ENCODE results near the gene F11R.
"Not testable (repeated sequence)": the region's sequence is repeated elsewhere in the genome, so short reads cannot be mapped to it uniquely, and the experiment has no call there.

F11R gene

DNA sequence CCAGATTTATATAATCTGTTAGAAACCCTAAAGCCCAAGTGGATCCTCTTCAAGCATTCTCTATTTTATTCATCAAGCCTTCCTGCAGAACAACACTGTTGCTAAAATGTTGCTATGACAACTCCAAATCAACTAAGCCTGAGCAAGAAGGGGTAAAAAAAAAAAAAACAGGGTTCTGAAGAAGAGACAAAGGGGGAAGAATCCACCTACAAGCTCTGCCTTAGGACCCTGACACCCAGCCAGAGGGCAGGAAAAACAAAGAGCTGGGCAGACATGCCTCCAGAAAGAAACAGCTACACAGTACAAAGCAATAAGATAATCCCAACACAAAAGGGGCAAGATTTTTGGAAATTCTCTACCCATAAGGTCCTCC is 23.6 kb upstream of the F11R start:
- DNase-seq (ENCODE audit: low spot score): peak; percentile 65

DNA sequence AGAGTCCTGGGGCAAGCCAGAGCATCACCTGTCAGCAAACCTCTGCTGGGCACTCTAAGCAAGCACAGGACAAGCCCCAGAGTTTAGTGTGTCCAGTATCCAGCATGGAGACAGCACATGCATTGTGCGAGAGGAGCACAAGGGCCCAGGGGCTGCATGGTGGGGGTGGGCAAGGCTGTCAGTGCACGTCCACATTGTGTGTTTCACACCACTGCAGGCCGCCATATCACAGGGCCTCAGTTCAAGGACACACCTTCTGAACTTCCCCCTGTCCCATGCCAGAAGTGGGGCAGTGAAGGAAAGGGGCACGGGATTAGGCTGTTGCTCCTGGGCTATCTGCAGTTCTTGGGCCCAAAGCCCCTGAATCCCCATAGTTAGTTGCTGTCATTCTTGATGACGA is 18.6 kb upstream of the F11R start:
- DNase-seq (ENCODE audit: low spot score): no peak

DNA sequence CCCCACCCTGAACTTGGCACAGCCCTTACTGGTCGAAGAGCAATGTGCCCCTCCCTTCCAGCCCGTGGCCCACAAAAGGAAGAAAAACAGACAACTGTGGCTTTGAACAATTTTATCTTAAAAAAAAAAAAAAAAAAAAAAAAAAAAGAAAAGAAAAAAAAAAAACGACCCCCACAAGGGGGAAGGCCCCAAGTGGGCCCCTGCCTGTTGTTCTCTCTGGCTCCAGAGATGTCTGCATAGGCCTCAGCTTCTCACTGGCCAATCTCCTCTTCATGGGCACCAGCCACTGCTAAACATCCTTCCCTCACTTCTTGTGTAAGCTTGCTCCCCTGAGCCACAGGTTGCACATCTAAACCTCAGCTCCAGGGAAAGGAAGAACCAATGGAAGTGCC is 18.2 kb upstream of the F11R start:
- no peak for DNase-seq (ENCODE audit: low spot score)

GRCh38 chr1:161038523-161039153 is 17.7 kb upstream of the F11R start, which contains the start of gene TSTD1:
Gene TSTD1 (minus strand): TSS chr1:161038964. CDS start chr1:161038889, 75 bp downstream.
- DNase-seq (ENCODE audit: low spot score): peak; percentile 84

- no peak for DNase-seq (ENCODE audit: low spot score)
Observed at GRCh38 chr1:161037661-161038522, 16.9 kb upstream of the F11R start.

DNA sequence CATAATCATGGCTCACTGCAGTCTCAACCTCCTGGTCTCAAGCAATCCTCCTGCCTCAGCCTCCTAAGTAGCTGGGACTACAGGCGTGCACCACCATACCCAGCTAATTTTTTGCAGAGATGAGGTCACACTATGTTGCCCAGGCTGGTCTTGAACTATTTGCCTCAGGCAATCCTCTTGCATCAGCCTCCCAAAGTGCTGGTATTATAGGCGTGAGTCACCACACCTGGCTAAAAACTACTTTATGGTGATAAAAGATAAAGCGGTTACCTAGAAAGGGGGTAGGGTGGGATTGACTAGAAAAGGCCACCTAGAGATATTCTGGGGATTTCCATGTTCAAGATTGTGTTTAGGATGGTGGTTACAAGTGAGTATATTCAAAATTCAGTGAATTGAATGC is 12.8 kb upstream of the F11R start:
- peak; percentile 45 for DNase-seq (ENCODE audit: low spot score)

DNA sequence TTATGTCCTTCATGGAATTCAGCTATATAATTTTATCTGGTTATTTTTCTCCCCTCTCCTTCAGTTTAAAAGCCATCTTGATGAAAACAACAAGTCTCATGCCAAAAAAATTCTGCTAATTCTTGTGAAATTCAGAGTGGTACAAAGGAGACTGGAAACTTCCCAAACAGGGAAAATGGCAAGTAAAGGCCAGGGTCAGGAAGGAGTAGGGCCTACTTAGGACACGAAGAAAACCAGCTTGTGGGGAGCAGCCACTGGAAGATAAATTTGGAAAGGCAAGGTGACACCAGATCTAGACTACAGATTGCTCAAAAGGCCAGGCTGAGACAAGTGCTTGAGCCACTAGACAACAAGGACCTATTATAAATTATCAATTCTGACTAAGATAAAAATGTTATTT is 11.5 kb upstream of the F11R start:
- DNase-seq (ENCODE audit: low spot score): no peak

DNA sequence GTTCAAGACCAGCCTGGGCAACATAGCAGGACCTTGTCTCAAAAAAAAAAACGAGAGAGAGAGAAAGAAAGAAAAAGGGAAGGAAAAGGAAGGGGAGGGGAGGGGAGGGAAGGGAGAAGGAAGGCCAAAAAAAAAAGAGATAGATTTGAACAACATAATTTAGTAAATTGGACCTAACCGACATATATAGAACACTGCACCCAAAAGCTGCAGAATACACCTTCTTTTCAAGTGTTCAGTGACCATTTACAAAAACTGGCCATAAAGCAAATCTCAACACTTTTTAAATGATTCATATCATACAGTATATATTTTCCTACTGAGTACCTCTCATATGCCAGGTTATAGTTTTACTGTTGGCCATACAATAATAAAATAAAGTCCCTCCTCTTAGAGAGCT is 10.9 kb upstream of the F11R start:
- DNase-seq (ENCODE audit: low spot score): no peak

- DNase-seq (ENCODE audit: low spot score): not testable (repeated sequence)
Observed at GRCh38 chr1:161029466-161029865, 8.5 kb upstream of the F11R start.

DNA sequence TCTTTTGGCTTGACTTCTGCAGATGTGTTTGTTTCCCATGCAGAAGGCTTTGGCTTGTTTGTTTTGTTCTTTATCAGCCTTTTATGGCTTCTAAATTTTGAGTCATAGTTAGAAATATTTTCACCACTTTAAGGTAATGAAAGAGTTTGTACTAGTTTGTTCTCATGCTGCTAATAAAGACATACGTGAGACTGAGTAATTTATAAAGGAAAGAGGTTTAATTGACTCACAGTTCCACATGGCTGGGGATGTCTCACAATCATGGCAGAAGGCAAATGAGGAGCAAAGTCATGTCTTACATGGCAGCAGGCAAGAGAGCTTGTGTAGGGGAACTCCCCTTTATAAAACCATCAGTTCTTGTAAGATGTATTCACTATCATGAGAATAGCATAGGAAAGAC is 6.0 kb upstream of the F11R start:
- not testable (repeated sequence) for DNase-seq (ENCODE audit: low spot score)

DNA sequence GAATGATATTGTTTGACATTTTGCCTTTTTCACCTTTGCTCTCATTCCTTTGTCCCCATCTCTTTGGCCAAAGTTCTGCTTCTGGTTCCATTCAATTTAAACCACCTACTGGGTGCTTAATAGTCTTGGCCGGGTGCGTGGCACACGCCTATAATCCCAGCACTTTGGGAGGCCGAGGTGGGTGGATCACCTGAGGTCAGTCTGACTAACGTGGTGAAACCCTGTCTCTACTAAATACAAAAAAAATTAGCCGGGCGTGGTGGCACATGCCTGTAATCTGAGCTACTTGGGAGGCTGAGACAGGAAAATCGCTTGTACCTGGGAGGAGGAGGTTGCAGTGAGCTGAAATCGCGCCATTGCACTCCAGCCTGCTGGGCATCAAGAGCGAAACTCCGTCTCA is 1.5 kb upstream of the F11R start:
- DNase-seq (ENCODE audit: low spot score): not testable (repeated sequence)

DNA sequence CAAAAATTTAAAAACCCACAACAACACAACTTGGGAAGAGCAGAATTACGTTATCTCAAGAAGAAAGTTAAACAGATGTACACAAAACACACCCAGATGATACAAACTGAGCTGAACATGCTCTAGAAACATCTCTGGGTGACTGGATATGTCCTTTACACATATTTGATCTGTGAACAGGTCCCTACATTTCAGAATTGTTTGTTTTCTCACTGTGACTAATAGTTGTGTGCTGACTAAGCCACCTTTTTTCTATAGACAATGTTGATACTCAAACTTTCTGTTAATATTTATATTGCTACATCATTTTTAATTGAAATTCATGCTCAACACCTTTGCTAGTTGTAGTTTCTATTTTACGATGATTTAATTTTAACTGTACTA is 1.0 kb upstream of the F11R start:
- DNase-seq (ENCODE audit: low spot score): no peak

DNA sequence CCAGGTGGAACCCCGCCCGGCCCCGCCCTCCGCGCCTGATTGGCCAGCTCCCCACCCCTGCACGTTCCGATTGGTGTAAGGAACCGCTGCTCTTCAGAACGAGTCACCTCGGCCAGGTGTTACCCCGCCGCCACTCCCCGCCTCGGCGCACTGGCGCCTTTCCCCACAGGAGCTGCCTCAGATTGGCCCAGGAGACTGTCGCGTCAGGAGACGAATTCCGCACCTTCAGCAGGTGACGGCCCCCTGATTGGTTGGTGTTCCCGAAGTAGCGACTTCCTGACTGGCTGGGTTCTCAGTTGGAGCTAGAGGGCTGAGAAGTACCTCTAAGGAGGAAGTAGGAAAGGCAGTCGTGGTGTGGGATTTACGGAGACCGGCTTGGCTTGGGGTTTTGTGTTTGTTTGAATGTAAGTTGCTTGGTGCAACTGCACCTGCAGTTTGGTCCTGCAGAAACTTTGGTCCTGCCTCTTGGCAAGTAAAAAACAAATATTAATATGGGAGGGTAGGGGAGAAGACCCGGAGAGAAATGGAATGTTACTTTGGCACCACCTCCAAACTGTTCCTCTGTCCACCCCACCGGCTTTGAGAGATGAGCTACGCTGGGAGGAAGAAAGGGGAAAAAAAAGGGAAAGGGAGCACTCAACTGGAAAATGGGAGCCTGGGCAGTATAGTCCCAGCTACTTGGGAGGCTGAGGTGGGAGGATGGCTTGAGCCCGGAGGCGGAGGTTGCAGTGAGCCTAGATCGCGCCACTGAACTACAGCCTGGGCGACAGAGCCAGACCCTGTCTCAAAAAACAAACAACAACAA is 415 bp upstream of the F11R start:
- peak; percentile 93 for DNase-seq (ENCODE audit: low spot score)

DNA sequence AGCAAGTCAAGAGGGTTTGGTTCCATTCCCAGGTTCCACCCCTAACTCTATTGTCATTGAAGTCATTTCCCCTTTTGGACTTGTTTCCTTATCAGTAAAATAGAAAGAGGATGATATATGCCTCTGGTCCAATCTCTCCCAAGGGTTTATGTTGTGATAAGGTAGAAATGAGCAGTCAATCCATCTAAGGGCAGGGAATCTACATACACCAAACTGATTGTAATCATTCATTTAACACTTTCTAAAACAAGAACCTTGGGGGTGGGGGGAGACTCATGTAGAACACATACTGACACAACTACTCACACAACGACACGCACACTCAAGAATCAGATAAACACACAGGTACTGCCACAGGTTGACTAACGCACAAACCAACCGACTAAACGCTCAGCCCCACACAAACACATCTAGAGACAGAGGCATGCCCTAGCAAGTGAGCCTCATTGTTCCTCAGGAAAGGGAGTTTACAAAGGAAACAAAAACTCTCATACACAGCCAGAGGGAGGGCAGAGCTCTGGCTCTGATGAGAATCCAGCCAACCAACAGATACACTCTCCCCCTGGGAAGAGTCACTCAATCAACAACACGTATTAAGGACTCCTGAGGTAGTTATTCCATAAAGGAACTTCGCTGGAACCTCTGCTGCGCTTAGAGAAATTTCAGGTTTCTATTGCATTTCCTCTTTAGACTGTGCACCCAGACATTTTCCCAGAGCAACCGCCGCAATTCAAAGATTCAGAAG is 1.0 kb downstream of the F11R start:
- DNase-seq (ENCODE audit: low spot score): no peak

DNA sequence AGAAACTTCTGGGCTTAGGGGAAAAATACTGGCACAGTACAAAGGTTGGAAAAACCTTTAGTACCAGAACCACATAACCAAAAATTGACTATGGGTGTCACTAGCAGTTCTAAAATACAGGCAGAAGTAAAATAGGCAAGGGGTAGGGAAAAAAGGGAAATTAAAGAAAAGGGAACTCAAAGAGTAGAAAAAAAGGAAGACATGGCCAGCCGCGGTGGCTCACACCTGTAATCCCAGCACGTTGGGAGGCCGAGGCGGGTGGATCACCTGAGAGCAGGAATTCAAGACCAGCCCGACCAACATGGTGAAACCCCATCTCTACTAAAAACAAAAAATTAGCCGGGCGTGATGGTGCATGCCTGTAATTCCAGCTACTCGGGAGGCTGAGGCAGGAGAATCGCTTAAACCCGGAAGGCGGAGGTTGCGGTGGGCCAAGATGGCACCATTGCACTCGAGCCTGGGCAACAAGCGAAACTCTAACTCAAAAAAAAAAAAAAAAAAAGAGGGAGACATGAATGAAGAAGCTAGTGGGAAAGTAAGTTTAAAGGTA is 1.8 kb downstream of the F11R start:
- DNase-seq (ENCODE audit: low spot score): not testable (repeated sequence)

DNA sequence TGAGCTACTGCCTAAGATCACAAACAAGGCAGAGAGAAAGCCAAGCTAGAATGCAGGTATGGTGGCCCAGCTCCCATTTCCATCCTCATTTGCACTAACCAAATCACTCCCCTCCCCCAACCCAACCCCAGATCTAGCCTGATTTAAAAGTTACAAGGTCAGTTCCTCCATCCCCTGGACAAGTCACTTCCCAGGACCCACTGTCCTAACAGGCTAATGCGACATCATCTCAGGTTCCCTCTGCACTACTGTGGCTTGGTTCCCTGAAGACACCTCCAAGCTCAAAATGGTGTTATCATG is 2.4 kb downstream of the F11R start:
- DNase-seq (ENCODE audit: low spot score): no peak

DNA sequence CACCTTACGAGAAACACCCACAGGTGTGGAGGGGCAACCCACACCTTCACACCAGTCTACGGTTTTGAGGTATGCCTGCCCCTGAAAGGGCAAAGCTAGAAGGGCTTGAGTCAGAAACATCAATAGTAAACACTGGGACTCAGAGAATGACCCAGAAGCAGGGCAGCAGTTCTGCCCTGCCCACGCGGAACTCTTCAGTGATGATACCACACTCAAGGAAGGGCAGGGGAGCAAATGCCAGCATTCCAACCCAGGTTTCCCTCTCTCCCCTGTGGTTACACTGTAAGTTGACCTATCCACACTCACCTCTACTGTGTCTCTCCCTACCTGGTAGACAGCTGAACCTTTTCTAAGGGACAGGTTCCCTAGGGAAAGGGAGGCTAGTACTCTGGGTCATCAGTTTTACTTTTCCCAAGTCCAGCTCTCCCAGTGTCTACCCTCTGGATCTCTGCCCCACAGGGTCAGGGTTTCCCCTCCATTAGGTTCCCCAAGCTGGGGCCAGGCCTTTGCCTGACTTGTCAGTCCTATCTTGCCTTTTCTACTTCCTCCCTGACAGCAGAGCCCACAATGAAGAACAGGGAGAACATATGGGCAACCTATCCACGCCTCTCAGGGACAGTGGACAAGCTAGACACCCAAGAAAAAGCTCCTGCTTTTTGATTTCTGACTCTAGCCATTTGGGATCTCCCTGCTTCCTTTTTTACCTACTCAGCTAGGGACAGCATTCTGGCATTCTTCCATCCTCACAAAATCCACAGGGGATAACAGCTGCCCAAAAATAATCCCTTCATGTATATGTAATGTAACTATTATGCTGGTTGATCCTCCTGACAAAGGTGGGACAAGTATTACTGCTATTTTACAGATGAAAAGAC is 3.0 kb downstream of the F11R start:
- DNase-seq (ENCODE audit: low spot score): no peak

DNA sequence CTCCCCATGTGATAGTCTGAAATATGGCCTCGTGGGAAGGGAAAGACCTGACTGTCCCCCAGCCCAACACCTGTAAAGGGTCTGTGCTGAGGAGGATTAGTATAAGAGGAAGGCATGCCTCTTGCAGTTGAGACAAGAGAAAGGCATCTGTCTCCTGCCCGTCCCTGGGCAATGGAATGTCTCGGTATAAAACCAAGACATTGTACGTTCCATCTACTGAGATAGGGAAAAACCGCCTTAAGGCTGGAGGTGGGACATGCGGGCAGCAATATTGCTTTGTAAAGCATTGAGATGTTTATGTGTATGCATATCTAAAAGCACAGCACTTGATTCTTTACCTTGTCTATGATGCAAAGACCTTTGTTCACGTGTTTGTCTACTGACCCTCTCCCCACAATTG is 3.8 kb downstream of the F11R start:
- not testable (repeated sequence) for DNase-seq (ENCODE audit: low spot score)

- not testable (repeated sequence) for DNase-seq (ENCODE audit: low spot score)
Observed at GRCh38 chr1:161016683-161017082, 4.3 kb downstream of the F11R start.

DNA sequence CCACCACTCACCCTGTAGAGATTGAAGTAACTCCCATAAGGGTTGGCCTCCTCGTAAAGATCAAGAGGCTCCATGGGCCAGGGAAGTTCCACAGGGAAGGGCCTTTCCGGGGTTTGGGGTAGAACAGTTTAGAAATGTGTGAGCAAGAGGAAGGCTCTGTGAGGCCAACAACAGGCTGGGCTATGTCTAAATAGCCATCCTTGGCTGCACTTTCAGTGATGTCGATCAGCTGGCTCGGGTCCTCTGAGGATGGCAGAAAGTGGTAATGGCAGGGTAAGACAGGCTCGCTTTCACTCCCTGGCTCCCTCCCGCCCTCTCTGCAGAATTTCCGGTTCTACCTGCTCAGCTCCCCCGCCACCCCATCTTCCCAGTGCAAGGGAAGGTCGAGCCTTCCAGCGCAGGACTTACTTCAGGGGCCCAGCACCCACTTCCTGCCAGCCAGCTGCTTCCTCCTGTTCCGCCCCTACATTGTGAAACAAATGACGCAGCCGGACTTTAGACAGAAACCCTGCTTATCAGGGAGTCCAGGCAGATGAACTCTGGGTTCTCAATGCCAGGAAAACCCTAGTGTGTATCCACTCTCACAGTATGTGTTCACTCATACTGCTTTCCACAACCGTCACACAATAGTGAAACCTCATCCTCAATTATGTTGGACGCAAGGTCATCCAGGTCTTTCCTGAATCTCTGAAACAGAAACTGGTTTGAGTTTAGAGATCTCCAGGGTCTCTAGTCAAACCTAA is 7.3 kb downstream of the F11R start:
- peak; percentile 59 for DNase-seq (ENCODE audit: low spot score)

All from CD4-positive, alpha-beta T cell treated with Interleukin-15 for 4 hours (primary cell).